ES-I3 (cell line): Measurements from ENCODE around the gene B4GALNT4.
A peak's percentile ranks its signal among the peaks of the same experiment; 100 is the strongest.
"Not testable (repeated sequence)": the region's sequence is repeated elsewhere in the genome, so short reads cannot be mapped to it uniquely, and the experiment has no call there.

ENCODE experiments used
- H3K36me3 ChIP-seq: 2 replicates; pipeline ENCODE4 v1.6.1; 2013; ENCODE audit warnings: mild to moderate bottlenecking, low read length, control low read depth, moderate library complexity; ENCODE audit not compliant: insufficient read depth
- H3K4me1 ChIP-seq: 2 replicates; pipeline ENCODE4 v1.6.1; 2013; ENCODE audit warnings: mild to moderate bottlenecking, control low read depth, low read length; ENCODE audit not compliant: insufficient read depth
- H3K9ac ChIP-seq: 2 replicates; pipeline ENCODE4 v1.6.1; 2013; ENCODE audit warnings: low read depth, mild to moderate bottlenecking, low read length, moderate library complexity
- H3K9me3 ChIP-seq: 2 replicates; pipeline ENCODE4 v1.6.1; 2013; ENCODE audit warnings: mild to moderate bottlenecking, low read length, moderate library complexity; ENCODE audit not compliant: control insufficient read depth, insufficient read depth

The B4GALNT4 gene

DNA sequence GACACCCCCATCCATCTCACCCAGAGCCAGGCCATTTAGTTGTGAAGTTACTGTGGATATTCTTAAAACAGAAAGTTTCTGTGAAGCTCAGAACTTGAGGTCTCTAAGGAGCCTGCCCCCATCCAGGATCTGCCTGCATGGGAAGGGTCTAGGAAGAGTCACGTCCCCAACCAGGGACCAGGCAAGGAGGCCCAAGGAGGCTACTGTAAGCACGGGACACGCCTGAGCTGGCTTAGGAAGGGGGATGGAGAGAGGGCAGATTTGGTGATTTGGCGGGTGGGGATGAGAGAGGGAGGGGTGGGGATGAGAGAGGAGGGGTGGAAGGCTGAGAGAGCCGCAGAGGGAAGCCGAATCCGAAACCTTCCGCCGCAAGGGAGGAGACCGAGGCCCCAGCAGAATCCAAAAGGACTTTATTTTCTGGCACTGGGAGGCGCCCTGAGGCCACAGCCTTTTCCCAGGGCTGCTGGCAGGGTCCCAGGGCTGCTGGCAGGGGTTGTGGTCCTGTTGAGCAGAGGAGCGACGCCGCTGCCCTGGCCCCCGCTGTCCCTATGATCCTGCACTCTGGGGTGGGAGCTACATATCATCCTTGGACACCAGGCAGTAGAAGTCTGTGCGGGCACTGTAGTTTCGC lies 36.1 kb downstream of the B4GALNT4 start:
- H3K9me3 ChIP-seq = no peaks in the 10 kb centered on the region
- H3K9ac ChIP-seq = no peak overlapping the region; the same call in 1 of the 2 replicates
- H3K4me1 ChIP-seq = peaks cover 3% of the 10 kb centered on the region; the same call in 1 of the 2 replicates
- no peaks in the 10 kb centered on the region for H3K36me3 ChIP-seq

DNA sequence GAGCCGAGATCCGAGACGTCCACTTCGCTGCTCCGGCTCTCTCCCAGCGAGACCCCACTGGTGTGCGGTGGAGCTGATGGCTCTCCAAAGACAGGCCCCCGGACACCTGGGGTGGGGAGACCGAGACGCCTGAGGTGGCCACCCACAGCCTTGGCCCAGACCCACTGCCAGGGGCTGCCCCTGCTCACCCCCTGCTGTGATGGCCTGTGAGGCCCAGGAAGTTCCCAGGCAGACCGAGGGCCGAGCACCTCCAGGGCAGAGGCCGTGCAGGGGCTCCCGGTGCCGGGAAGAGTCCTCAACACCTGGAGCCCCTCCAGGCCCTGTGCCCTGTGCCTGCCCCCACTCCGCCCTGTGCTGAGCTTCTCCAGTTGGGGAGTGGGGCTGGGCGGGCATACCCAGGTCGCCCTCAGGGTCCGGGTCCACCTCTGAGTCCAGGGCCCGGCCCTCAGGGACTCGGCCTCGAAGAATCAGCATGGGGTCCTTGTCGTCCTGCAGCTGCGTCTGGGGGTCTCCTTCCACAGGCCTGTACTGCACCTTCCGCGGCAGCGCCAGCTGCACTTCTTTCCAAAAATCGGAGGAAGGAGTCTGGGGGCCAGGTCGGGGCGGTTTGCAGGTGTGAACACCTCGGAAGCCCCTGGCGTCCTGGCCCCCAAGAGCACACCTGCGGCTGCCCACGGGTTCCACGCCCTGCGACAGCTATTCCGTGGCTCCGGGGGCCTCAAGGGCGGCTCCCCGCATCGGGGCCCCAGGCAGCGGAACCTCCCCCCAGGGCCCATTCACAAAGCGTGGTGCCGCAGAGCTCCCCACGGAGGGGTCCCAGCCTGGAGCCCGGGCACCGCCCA lies 36.9 kb downstream of the B4GALNT4 start:
- H3K4me1 ChIP-seq = peaks cover 3% of the 10 kb centered on the region; the same call in 1 of the 2 replicates
- peak overlapping the region; percentile 78; the same call in 1 of the 2 replicates for H3K9ac ChIP-seq
- no peaks in the 10 kb centered on the region for H3K36me3 ChIP-seq
- no peaks in the 10 kb centered on the region for H3K9me3 ChIP-seq

DNA sequence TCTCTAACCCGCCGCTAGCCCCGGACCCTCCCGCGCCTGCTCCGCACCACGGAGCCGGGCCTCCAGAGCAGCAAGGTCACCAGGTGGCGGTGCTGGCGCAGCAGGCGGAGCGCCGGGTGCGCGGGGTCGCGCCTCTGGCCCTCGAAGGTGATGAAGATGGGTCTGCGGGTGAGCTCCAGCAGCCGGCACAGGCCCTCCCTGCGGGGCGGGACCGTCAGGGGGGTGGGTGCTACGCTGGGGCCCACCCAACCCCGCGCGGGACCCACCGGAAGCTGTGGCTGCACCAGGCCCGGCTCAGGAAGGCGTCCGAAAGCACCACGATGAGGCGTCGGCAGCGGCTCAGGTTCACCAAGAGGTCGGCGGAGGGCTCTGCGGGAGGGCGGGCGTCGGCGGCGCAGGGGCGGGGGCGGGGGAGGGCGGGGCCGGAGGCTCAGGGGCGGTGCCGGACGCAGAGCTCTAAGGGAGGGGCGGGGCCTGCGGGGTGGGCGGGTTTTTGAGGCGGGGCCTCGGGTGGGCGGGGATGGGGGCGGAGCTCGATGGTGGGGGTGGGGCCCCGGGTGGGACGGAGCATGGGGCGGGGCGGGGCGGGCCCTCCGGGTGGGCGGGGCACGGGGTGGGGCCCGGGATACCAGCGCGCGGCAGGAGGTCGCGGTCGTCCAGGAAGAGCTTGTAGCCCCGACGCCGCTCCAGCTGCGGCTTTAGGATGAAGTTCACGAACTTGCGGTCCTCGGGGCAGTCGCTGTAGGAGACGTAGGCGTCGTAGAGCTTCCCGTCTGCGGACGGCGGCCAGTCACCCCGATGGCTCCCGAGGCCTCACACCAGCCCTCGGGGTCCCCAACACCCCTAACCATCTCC lies 37.7 kb downstream of the B4GALNT4 start:
- Histone ChIP-seq H3K36me3 (no peaks in the 10 kb centered on the region), H3K9ac (peak overlapping the region; percentile 78), H3K4me1 (peaks cover 3% of the 10 kb centered on the region; the same call in 1 of the 2 replicates), H3K9me3 (no peaks in the 10 kb centered on the region)

DNA sequence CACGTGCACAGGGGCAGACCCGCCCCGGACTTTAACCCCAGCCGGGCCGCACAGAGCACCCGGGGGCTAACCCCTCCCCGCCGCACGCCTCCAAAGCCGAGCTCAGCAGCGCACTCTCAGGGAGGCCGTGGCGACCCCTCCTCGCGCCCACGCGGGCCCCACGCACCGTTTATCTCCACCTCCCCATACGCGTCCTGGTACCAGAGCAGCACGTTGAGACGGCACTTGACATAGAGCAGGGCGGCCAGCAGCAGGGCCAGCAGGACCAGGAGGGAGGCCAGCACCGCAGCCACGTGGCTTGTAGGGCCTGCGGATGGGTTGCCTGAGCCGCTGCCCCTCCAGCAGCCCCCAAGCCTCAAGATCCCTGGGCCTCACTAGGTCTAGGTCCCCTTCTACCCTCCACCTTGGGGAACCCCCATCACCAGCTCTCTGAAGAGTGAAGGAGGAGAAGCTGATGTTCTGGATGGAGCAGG lies 38.4 kb downstream of the B4GALNT4 start:
- Histone ChIP-seq H3K4me1 (peaks cover 3% of the 10 kb centered on the region; the same call in 1 of the 2 replicates), H3K9me3 (no peaks in the 10 kb centered on the region), H3K36me3 (no peaks in the 10 kb centered on the region), H3K9ac (peak overlapping the region; percentile 15; the same call in 1 of the 2 replicates)

DNA sequence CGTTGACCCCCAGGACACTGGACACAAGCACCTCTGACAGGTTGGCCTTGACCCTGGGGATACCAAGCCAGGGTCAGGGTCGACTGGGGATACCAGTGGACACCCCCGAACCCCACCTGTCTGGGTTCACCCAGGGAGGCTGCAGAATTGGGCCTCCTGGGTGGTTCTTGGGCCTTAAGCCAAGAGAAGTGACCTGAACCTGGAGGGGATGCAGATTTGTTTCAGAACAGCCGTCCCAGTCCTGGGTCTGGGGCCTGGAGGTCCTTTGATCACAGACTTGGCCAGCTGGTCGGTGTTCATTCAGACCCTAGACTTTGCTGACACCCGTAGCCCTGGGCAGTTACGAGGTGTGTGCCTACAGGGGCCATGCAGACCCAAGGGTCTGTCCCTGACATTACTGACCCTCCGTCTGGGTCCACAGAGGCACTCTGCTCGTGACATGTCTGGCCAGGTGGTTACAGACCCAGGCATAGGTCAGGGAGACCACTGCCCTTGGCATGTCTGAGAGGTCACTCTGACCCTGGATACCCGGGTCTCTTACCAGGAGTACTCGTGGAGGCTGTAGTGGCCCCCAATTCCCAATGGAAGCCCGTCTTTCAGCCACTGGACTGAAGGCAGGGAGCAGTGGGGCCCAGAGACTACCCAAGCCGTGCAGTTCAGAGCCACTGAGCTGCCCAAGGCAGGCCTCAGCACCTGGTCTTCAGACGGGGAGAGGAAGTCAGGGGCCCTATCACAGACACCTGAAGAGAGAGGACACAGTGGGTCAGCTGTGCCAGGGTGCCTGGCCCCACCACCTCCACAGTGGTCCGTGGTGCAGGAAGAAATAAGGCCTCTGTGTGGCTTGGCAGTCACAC lies 39.1 kb downstream of the B4GALNT4 start:
- no peak overlapping the region for H3K9ac ChIP-seq
- H3K36me3 ChIP-seq = no peaks in the 10 kb centered on the region

DNA sequence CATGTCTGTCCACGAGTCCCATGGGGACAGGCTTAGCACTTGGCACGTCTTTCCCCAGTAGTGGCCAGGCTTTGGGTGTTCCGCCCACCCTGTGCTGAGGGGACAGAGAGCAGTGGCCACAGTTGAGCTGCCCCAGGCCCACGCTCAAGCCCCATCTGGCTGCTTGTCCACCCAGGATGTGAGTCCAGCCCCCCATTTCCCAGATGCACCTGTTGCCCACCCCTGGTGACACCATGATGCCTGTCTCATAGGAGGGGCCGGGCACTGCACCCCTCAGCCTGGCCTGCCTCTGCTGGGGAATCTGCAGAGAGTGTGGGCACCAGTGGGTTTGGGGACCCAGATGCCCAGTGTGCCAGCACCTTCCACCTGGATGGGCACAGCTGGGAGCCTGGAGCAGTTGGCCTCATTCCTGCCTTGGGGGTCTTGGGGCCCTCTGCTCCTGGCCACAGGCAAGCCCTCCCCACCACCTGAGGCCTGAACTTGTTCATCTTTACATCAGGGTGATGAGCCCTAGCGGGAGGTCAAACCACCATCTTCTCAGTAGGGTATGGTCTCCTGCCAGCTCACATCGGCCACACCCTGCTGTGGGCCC lies 39.8 kb downstream of the B4GALNT4 start:
- Histone ChIP-seq H3K9ac (no peak overlapping the region), H3K4me1 (peaks cover 3% of the 10 kb centered on the region; the same call in 1 of the 2 replicates), H3K9me3 (no peaks in the 10 kb centered on the region), H3K36me3 (no peaks in the 10 kb centered on the region)

More for the DNA sequence above, 39.1 kb downstream of the B4GALNT4 start:
- Histone ChIP-seq H3K4me1 (peaks cover 3% of the 10 kb centered on the region; the same call in 1 of the 2 replicates), H3K9me3 (no peaks in the 10 kb centered on the region)

DNA sequence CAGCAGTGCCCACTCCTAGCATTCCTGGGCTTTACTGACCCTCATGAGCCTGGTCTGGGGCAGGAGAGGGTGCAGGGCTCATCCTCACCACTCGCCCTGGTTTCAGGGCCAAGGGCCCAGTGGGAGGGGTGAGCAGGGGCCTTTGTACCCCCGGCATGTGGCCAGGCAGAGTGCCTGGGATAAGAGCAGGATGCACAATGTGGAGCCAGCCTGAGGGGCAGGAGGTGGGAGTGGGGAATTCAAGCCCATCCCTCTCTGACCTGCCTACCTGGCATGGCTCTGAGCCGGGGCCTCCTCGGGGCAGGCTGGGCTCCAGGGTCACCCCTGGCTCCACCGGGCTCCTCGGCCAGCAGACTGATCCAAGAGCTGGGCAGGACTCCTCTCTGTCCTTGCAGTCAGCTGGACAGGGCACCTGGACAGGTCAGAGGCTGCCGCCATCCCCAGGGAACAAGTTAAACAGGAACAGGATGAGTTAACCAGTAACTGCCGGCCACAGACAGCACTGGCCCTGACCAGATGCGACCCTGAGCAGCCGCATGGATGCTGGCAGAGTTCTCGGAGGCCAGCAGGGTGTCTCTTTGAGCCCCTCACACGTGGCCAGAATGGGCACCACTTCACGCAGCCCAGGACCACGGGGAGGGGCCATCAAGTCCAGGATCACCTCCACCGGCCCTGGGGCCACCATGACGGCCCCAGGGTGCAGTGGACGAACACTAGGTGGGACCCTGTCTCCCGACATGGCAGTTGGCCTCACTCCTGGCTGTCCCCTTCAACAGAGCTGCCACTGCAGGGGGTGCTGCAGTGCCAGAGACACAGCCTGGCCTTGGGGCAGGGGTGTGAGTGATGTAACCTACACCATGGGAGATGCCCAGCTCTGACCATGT lies 40.5 kb downstream of the B4GALNT4 start:
- Histone ChIP-seq H3K36me3 (no peaks in the 10 kb centered on the region), H3K4me1 (peaks cover 9% of the 10 kb centered on the region; the same call in 1 of the 2 replicates), H3K9me3 (no peaks in the 10 kb centered on the region), H3K9ac (no peak overlapping the region)

DNA sequence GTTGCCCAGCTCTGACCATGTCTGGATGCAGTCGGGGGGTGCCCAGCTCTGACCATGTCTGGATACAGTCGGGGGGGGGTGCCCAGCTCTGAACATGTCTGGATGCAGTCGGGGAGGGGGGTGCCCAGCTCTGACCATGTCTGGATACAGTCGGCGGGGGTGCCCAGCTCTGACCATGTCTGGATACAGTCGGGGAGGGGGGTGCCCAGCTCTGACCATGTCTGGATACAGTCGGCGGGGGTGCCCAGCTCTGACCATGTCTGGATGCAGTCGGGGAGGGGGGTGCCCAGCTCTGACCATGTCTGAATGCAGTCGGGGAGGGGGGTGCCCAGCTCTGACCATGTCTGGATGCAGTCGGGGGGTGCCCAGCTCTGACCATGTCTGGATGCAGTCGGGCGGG lies 41.4 kb downstream of the B4GALNT4 start:
- not testable (repeated sequence) for H3K36me3 ChIP-seq, H3K9me3 ChIP-seq, H3K9ac ChIP-seq
- peaks cover 16% of the 10 kb centered on the region; the same call in 1 of the 2 replicates for H3K4me1 ChIP-seq

DNA sequence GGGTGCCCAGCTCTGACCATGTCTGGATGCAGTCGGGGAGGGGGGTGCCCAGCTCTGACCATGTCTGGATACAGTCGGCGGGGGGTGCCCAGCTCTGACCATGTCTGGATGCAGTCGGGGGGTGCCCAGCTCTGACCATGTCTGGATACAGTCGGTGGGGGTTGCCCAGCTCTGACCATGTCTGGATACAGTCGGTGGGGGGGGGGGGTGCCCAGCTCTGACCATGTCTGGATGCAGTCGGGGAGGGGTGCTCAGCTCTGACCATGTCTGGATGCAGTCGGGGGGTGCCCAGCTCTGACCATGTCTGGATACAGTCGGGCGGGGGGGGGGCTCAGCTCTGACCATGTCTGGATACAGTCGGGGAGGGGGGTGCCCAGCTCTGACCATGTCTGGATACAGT lies 42.2 kb downstream of the B4GALNT4 start:
- H3K9me3 ChIP-seq, H3K36me3 ChIP-seq, H3K9ac ChIP-seq: not testable (repeated sequence)
- H3K4me1 ChIP-seq = peaks cover 18% of the 10 kb centered on the region; the same call in 1 of the 2 replicates

DNA sequence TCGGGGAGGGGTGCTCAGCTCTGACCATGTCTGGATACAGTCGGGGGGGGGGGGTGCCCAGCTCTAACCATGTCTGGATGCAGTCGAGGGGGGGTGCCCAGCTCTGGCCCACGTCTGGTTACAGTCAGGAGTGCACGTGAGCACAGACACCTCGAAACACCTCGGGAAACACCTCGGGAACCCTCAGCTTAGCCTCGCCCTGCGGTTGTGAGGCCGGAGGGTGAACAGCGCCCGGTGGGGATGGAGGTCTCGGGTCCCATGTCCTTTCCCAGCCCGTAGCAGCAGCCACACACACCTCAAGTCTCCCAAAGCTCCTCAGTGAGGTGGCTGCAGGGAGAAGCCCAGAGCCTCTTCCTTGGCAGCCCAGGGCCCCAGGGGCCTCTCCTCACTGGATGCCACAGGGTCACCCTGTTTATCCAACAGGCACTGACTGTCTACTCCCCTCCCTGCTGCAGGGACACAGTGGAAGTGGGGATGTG lies 43.4 kb downstream of the B4GALNT4 start:
- Histone ChIP-seq H3K36me3 (no peaks in the 10 kb centered on the region), H3K9me3 (no peaks in the 10 kb centered on the region), H3K4me1 (peaks cover 20% of the 10 kb centered on the region; the same call in 1 of the 2 replicates), H3K9ac (no peak overlapping the region)

DNA sequence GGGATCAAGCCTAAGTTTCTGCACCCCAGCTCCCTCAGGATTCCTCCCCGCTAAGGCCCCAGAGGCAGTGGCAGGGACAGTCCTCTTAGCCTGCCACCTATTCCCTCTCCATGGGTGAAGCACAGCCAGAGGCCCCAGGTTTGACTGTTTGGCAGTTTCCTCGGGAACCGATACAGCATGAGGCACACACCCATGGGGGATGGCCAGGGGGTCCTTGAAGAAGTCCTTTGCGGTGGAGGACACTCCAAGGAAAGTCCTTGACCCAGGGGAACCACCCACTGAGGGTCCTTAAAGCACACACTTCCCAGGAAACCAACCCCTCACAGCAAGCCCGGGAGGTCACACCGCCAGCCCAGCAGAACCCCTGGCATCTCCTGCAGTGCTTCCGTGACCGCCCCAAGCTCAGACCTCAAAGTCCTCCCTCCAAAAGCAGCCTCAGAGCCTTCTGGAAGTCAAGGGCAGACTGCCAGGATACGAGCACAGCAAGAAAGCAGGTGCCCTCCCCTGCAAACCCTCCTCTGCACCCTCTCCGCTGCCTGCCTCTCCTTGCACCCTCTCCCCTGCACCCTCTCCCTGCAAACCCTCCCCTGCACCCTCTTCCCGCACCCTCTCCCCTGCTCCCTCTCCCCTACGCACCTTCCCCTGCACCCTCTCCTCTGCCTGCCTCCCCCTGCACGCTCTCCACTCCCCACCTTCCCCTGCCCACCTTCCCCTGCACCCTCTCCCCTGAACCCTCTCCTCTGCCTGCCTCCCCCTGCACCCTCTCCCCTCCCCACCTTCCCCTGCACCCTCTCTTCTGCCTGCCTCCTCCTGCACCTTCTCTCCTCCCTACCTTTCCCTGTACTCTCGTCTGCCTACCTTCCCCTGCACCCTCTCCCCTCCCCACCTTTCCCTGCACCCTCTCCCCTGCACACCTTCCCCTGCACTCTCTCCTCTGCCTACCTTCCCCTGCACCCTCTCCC lies 44.1 kb downstream of the B4GALNT4 start:
- Histone ChIP-seq H3K4me1 (peaks cover 23% of the 10 kb centered on the region; the same call in 1 of the 2 replicates), H3K9ac (no peak overlapping the region), H3K9me3 (no peaks in the 10 kb centered on the region), H3K36me3 (no peaks in the 10 kb centered on the region)
